IMR-90 (cell line): ENCODE measurements around the gene B3GNT9.
A peak's percentile ranks its signal among the peaks of the same experiment; 100 is the strongest.

ENCODE experiments used
- CEBPB ChIP-seq: IDR thresholded peaks from 2 replicates; pipeline ENCODE4 v1.6.1; 2012; ENCODE audit warnings: low read depth, low read length, improper control_type of control experiment
- CTCF ChIP-seq: conservative IDR thresholded peaks from 2 replicates; pipeline ENCODE4 v1.5.1; 2012; ENCODE audit warnings: mild to moderate bottlenecking, low read depth, low read length, improper control_type of control experiment
- MAFK ChIP-seq: IDR thresholded peaks from 2 replicates; pipeline ENCODE4 v1.6.1; 2012; ENCODE audit warnings: low read depth, low read length, improper control_type of control experiment
- MAZ ChIP-seq: IDR thresholded peaks from 2 replicates; pipeline ENCODE4 v1.6.1; 2012; ENCODE audit warnings: low read depth, mild to moderate bottlenecking, low read length, improper control_type of control experiment, moderate library complexity, borderline replicate concordance
- MXI1 ChIP-seq: IDR thresholded peaks from 2 replicates; pipeline ENCODE4 v1.6.1; 2012; ENCODE audit warnings: low read depth, mild to moderate bottlenecking, low read length, moderate library complexity, borderline replicate concordance
- NFE2L2 ChIP-seq: fragments of 150-350 bp; IDR thresholded peaks from 2 replicates; pipeline ENCODE4 v1.6.1; 2016; ENCODE audit warnings: low read depth, mild to moderate bottlenecking, low read length
- POLR2A ChIP-seq: IDR thresholded peaks from 2 replicates; pipeline ENCODE4 v1.6.1; 2012; ENCODE audit warnings: mild to moderate bottlenecking, low read depth, low read length
- RCOR1 ChIP-seq: IDR thresholded peaks from 2 replicates; pipeline ENCODE4 v1.6.1; 2012; ENCODE audit warnings: mild to moderate bottlenecking, low read length, improper control_type of control experiment; ENCODE audit not compliant: insufficient replicate concordance
- RFX5 ChIP-seq: IDR thresholded peaks from 2 replicates; pipeline ENCODE4 v1.8.0; 2012; ENCODE audit warnings: low read depth, mild to moderate bottlenecking, low read length, moderate library complexity
- TF ChIP-seq, protein P1 (sequence below): fragments of 150-350 bp; IDR thresholded peaks from 2 replicates; pipeline ENCODE4 v1.6.1; 2017; ENCODE audit warnings: mild to moderate bottlenecking, antibody characterized with exemption, low read length, low read depth

GRCh38 chr16:67162506-67163163 is 11.8 kb upstream of the B3GNT9 start:
- TF ChIP-seq POLR2A = no peak
- TF ChIP-seq CTCF = no peak
- no peak for TF ChIP-seq CEBPB
- no peak for TF ChIP-seq RCOR1
- peak; percentile 91 for TF ChIP-seq RFX5
- TF ChIP-seq MXI1 = no peak
- no peak for TF ChIP-seq MAFK
- TF ChIP-seq, protein P1, sequence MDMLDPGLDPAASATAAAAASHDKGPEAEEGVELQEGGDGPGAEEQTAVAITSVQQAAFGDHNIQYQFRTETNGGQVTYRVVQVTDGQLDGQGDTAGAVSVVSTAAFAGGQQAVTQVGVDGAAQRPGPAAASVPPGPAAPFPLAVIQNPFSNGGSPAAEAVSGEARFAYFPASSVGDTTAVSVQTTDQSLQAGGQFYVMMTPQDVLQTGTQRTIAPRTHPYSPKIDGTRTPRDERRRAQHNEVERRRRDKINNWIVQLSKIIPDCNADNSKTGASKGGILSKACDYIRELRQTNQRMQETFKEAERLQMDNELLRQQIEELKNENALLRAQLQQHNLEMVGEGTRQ = no peak
- no peak for TF ChIP-seq NFE2L2
- no peak for TF ChIP-seq MAZ
